ENCODE measurements around the gene HORMAD1. TPM values are rescaled to one million over a fixed set of nuclear protein-coding genes. Genes with fewer than 3 reads are reported as not detected.
"Not testable (repeated sequence)": the region's sequence is repeated elsewhere in the genome, so short reads cannot be mapped to it uniquely, and the experiment has no call there.

HORMAD1 gene
- total RNA-seq, 1 donor from 2014 or later, result not detected

- not testable (repeated sequence) for H3K4me3 Mint-ChIP-seq (ENCODE audit: unreplicated experiment); H3K79me2 ChIP-seq (ENCODE audit: insufficient read depth, low read length); H3K36me3 ChIP-seq (ENCODE audit: insufficient read depth, low read length); H3K4me2 ChIP-seq (ENCODE audit: low read length); H3K4me1 Mint-ChIP-seq (ENCODE audit: low read depth, unreplicated experiment); H3K9me3 Mint-ChIP-seq (ENCODE audit: unreplicated experiment); H3K9ac ChIP-seq (ENCODE audit: low read length); H3K27ac ChIP-seq (ENCODE audit: low read depth, low read length); H3K27me3 Mint-ChIP-seq (ENCODE audit: low read depth, unreplicated experiment); H3K36me3 Mint-ChIP-seq (ENCODE audit: low read depth, unreplicated experiment); FAIRE-seq; H2AFZ ChIP-seq (ENCODE audit: low read depth, low read length); H3K27me3 ChIP-seq (ENCODE audit: insufficient read depth, low read length); DNase-seq (ENCODE audit: low read depth); H4K20me1 ChIP-seq (ENCODE audit: insufficient read depth, low read length); H3K4me3 ChIP-seq (ENCODE audit: insufficient read depth, low read depth, low read length); H3K4me1 ChIP-seq (ENCODE audit: insufficient read depth, low read length); H3K9me3 ChIP-seq (ENCODE audit: insufficient read depth, low read depth, low read length); H3K27ac Mint-ChIP-seq (ENCODE audit: unreplicated experiment)
Measured at GRCh38 chr1:150654635-150655034, 66.1 kb downstream of the HORMAD1 start.

- FAIRE-seq (no peak), DNase-seq (ENCODE audit: low read depth) (peak; percentile 4)
- Mint-ChIP-seq H3K4me3 (ENCODE audit: unreplicated experiment) (no peak overlapping the region), H3K4me1 (ENCODE audit: low read depth, unreplicated experiment) (no peaks in the 10 kb centered on the region), H3K36me3 (ENCODE audit: low read depth, unreplicated experiment) (peaks cover 3% of the 10 kb centered on the region), H3K27ac (ENCODE audit: unreplicated experiment) (no peak overlapping the region), H3K9me3 (ENCODE audit: unreplicated experiment) (no peaks in the 10 kb centered on the region), H3K27me3 (ENCODE audit: low read depth, unreplicated experiment) (no peaks in the 10 kb centered on the region)
- H3K27me3 ChIP-seq (ENCODE audit: insufficient read depth, low read length), result no peaks in the 10 kb centered on the region
- no peak overlapping the region for H3K27ac ChIP-seq (ENCODE audit: low read depth, low read length)
- peaks cover 20% of the 10 kb centered on the region for H3K36me3 ChIP-seq (ENCODE audit: insufficient read depth, low read length)
- no peak overlapping the region for H3K9ac ChIP-seq (ENCODE audit: low read length)
- H3K4me1 ChIP-seq (ENCODE audit: insufficient read depth, low read length), result no peaks in the 10 kb centered on the region
- H4K20me1 ChIP-seq (ENCODE audit: insufficient read depth, low read length), result no peaks in the 10 kb centered on the region
- no peaks in the 10 kb centered on the region for H3K79me2 ChIP-seq (ENCODE audit: insufficient read depth, low read length)
- H3K4me3 ChIP-seq (ENCODE audit: insufficient read depth, low read depth, low read length), result no peak overlapping the region
- H3K4me2 ChIP-seq (ENCODE audit: low read length), result no peak overlapping the region
- H3K9me3 ChIP-seq (ENCODE audit: insufficient read depth, low read depth, low read length), result no peaks in the 10 kb centered on the region
- no peak overlapping the region for H2AFZ ChIP-seq (ENCODE audit: low read depth, low read length)
- TF ChIP-seq EZH2 (IDR thresholded peaks at IDR 0.05; ENCODE audit: insufficient read depth, low read length), result no peak
- TF ChIP-seq, protein P1, sequence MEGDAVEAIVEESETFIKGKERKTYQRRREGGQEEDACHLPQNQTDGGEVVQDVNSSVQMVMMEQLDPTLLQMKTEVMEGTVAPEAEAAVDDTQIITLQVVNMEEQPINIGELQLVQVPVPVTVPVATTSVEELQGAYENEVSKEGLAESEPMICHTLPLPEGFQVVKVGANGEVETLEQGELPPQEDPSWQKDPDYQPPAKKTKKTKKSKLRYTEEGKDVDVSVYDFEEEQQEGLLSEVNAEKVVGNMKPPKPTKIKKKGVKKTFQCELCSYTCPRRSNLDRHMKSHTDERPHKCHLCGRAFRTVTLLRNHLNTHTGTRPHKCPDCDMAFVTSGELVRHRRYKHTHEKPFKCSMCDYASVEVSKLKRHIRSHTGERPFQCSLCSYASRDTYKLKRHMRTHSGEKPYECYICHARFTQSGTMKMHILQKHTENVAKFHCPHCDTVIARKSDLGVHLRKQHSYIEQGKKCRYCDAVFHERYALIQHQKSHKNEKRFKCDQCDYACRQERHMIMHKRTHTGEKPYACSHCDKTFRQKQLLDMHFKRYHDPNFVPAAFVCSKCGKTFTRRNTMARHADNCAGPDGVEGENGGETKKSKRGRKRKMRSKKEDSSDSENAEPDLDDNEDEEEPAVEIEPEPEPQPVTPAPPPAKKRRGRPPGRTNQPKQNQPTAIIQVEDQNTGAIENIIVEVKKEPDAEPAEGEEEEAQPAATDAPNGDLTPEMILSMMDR (IDR thresholded peaks at IDR 0.05; ENCODE audit: insufficient read depth, low read depth, low read length), result no peak
Measured at GRCh38 chr1:150650193-150650592, 70.5 kb downstream of the HORMAD1 start.

DNA sequence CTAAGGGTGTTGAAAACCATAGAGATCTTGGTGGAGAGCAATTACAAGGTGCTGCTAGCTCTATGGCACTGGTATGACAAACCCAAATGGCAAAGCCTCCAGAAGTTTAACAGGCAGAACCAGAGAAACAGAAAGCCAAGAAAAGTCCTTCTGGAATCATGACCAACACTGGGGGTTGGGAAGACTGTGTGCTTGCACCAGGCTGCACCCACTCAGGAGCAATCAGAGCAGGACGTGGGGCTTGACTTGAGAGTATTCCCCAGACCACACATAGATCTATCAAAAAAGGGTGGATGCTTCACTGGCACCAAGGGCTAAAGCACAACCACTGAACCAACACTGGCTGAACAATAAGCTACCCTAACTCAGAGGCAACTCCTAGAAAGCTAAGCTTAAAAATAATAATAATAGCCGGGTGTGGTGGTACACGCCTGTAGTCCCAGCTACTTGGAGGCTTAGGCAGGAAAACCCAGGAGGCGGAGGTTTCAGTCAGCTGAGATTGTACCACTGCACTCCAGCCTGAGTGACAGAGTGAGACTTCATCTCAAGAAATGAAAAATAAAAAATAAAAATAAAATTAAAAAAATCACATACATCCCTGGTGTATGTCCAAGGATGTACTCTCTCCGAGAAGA is 71.1 kb downstream of the HORMAD1 start:
- Histone ChIP-seq H4K20me1 (ENCODE audit: insufficient read depth, low read length) (no peaks in the 10 kb centered on the region), H3K27me3 (ENCODE audit: insufficient read depth, low read length) (no peaks in the 10 kb centered on the region), H3K79me2 (ENCODE audit: insufficient read depth, low read length) (no peaks in the 10 kb centered on the region), H3K36me3 (ENCODE audit: insufficient read depth, low read length) (peaks cover 20% of the 10 kb centered on the region), H3K4me2 (ENCODE audit: low read length) (no peak overlapping the region), H3K4me3 (ENCODE audit: insufficient read depth, low read depth, low read length) (no peak overlapping the region), H2AFZ (ENCODE audit: low read depth, low read length) (no peak overlapping the region), H3K9ac (ENCODE audit: low read length) (no peak overlapping the region), H3K9me3 (ENCODE audit: insufficient read depth, low read depth, low read length) (no peaks in the 10 kb centered on the region), H3K4me1 (ENCODE audit: insufficient read depth, low read length) (no peaks in the 10 kb centered on the region), H3K27ac (ENCODE audit: low read depth, low read length) (no peak overlapping the region)
- Mint-ChIP-seq H3K36me3 (ENCODE audit: low read depth, unreplicated experiment) (peaks cover 3% of the 10 kb centered on the region), H3K4me1 (ENCODE audit: low read depth, unreplicated experiment) (no peaks in the 10 kb centered on the region), H3K4me3 (ENCODE audit: unreplicated experiment) (no peak overlapping the region), H3K27me3 (ENCODE audit: low read depth, unreplicated experiment) (no peaks in the 10 kb centered on the region), H3K9me3 (ENCODE audit: unreplicated experiment) (no peaks in the 10 kb centered on the region), H3K27ac (ENCODE audit: unreplicated experiment) (no peak overlapping the region)
- no peak for TF ChIP-seq EZH2 (IDR thresholded peaks at IDR 0.05; ENCODE audit: insufficient read depth, low read length)
- TF ChIP-seq, protein P1 (IDR thresholded peaks at IDR 0.05; ENCODE audit: insufficient read depth, low read depth, low read length), result no peak
- no peak for FAIRE-seq
- no peak for DNase-seq (ENCODE audit: low read depth)

Other genes with a start within 250 kb of the HORMAD1 start
- 15.5 and 15.7 TPM in 2 replicates for gene TARS2, start 233.5 kb downstream of the HORMAD1 start, total RNA-seq
- 26.0 and 27.4 TPM in 2 replicates for gene ECM1, start 212.8 kb downstream of the HORMAD1 start, total RNA-seq
- gene FALEC, start 205.1 kb downstream of the HORMAD1 start, total RNA-seq, result 0.43 TPM in 1 of 2 replicates, not detected in the other
- 5.3 and 6.7 TPM in 2 replicates for gene ADAMTSL4, start 171.5 kb downstream of the HORMAD1 start, total RNA-seq
- 196 and 210 TPM in 2 replicates for gene MCL1, start 141.3 kb downstream of the HORMAD1 start, total RNA-seq
- gene ENSA, start 91.3 kb downstream of the HORMAD1 start, total RNA-seq, result 83.9 and 99.6 TPM in 2 replicates
- 20.9 and 21.3 TPM in 2 replicates for gene GOLPH3L, start 23.7 kb downstream of the HORMAD1 start, total RNA-seq
- 0.31 and 0.61 TPM in 2 replicates for gene CTSS, start 44.9 kb upstream of the HORMAD1 start, total RNA-seq
- 3.9 and 4.0 TPM in 2 replicates for gene CTSK, start 87.4 kb upstream of the HORMAD1 start, total RNA-seq
- 24.1 and 25.8 TPM in 2 replicates for gene ARNT, start 155.7 kb upstream of the HORMAD1 start, total RNA-seq
- not detected in 2 replicates for gene CTXND2, start 166.2 kb upstream of the HORMAD1 start, total RNA-seq
- gene SETDB1, start 205.5 kb upstream of the HORMAD1 start, total RNA-seq, result 28.4 and 30.0 TPM in 2 replicates